Cardiac muscle cell (in vitro differentiated cells and primary cell): Measurements from ENCODE around the gene IGFBP6. TPM values are rescaled to one million over a fixed set of nuclear protein-coding genes. Genes with fewer than 3 reads are reported as not detected.
"Not testable (repeated sequence)": the region's sequence is repeated elsewhere in the genome, so short reads cannot be mapped to it uniquely, and the experiment has no call there.

Source experiments
- DNase-seq, 2 donors: peaks; one replicate each; pipeline versions ENCODE4 v3.0.0 to v3.0.0-alpha.2; 2010 to 2017; ENCODE audit warnings: low read depth in 1 of 2, low spot score in 1 of 2
- H3K27ac ChIP-seq: fragments of 200-600 bp; sonication (generic); 2 replicates; pipeline ENCODE4 v1.5.1; 2016
- H3K27me3 ChIP-seq: fragments of 200-600 bp; sonication (generic); 2 replicates; pipeline ENCODE4 v1.6.0; 2016; ENCODE audit warnings: control low read depth
- H3K36me3 ChIP-seq: fragments of 200-600 bp; sonication (generic); 2 replicates; pipeline ENCODE4 v1.5.1; 2016; ENCODE audit warnings: control low read depth
- H3K4me1 ChIP-seq: fragments of 200-600 bp; sonication (generic); 2 replicates; pipeline ENCODE4 v1.8.1; 2017; ENCODE audit warnings: low read depth, mild to moderate bottlenecking, mixed run types
- H3K4me3 ChIP-seq: fragments of 200-600 bp; sonication (generic); 2 replicates; pipeline ENCODE4 v1.5.1; 2016; ENCODE audit warnings: mild to moderate bottlenecking
- H3K9me3 ChIP-seq: fragments of 200-600 bp; sonication (generic); 2 replicates; pipeline ENCODE4 v1.5.1; 2017; ENCODE audit warnings: low read depth, mild to moderate bottlenecking, control low read depth
- polyA plus RNA-seq: library from polyadenylated mRNA; unstranded; fragments of >200 nt; fragmentation: Nextera tagmentation; extraction: Ambion mirVana; gene quantifications from 2 replicates; pipeline ENCODE4 v1.2.1, GENCODE V29; 2016
- total RNA-seq: library from RNA; depleted of rRNA; stranded (reverse); fragments of >200 nt; gene quantifications from 2 replicates; pipeline ENCODE4 v1.2.3, GENCODE V29; 2016
- TF ChIP-seq, protein P1 (sequence below): IDR thresholded peaks from 2 replicates; pipeline ENCODE4 v1.5.1; 2012; ENCODE audit warnings: low read depth, mild to moderate bottlenecking, low read length

IGFBP6 gene
- total and polyA plus RNA-seq, 2 experiments from 2014 or later: 58.9 to 109 TPM

DNA sequence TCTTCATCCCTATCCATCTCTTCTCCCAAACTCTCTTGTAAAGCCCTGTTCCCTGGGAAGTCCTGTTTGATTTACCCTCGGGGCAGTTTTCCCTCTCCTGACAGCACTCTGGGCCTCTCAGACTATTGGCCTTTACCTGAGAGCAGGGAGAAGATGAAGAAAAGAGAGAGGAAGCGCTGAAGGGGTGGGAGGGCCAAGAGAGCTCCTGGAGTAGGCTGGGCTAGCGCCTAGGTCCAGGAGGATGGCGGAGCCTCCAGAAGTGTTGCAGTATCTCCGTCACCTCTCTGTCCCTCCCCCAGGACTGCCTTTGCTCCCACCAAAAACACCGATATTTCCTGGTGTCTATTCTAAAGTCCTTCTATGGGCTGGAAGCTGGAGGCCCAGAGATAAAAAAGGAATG lies 5.7 kb upstream of the IGFBP6 start:
- Histone ChIP-seq H3K9me3 (no peaks in the 10 kb centered on the region), H3K27ac (no peak overlapping the region), H3K27me3 (peaks cover 3% of the 10 kb centered on the region), H3K4me3 (no peak overlapping the region), H3K4me1 (no peaks in the 10 kb centered on the region), H3K36me3 (no peaks in the 10 kb centered on the region)
- no peak for DNase-seq
- TF ChIP-seq, protein P1, sequence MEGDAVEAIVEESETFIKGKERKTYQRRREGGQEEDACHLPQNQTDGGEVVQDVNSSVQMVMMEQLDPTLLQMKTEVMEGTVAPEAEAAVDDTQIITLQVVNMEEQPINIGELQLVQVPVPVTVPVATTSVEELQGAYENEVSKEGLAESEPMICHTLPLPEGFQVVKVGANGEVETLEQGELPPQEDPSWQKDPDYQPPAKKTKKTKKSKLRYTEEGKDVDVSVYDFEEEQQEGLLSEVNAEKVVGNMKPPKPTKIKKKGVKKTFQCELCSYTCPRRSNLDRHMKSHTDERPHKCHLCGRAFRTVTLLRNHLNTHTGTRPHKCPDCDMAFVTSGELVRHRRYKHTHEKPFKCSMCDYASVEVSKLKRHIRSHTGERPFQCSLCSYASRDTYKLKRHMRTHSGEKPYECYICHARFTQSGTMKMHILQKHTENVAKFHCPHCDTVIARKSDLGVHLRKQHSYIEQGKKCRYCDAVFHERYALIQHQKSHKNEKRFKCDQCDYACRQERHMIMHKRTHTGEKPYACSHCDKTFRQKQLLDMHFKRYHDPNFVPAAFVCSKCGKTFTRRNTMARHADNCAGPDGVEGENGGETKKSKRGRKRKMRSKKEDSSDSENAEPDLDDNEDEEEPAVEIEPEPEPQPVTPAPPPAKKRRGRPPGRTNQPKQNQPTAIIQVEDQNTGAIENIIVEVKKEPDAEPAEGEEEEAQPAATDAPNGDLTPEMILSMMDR: no peak

DNA sequence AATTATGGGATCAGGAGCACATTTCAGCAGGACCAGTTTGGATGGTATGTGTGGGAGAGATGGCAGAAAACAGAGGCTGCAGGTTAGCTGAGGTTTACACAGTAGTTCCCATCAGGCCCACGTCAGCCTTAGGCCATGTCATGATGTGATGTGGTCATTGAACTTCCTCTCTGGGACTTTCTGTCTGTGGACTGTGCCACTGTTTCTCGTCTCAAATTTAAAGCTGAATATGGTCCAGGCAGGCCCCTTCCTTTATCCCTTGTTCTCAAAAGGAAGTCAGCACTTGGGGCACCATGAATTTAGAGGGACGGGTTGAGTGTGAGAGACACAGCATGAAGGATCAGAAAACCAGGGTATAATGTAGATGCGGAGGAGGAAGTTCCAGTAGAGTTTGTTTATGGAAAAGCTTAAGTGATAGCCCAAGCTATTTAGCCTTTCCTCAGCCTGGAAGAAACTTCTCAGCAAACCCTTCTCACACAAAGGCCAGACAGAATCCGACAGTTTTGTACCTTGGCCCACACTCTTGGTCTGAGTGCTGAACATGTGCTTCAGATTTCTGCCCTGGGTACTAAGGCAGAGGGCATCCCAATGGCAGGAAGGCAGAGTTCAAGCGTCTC lies 3.6 kb upstream of the IGFBP6 start:
- H3K27ac ChIP-seq: no peak overlapping the region

DNA sequence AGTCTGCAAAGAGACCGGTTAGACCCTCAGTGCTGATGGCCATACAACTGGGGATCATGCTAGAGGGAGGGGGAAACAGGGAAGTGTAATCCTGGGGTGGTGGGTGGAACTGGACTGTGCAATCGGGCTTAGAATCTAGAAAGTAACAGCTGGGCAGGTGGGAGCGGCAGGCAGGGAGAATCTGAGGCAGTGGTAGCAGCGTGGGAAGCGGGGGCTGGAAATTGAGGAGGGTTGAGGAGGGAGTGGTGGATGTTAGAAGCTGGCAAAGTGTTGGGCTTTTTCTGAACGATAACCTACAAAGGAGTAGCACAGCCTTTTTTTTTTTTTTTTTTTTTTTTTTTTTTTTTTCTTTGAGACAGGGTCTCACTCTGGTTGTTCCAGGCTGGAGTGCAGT lies 3.1 kb upstream of the IGFBP6 start:
- Histone ChIP-seq H3K4me1 (peaks cover 12% of the 10 kb centered on the region), H3K27me3 (peaks cover 3% of the 10 kb centered on the region), H3K27ac (no peak overlapping the region), H3K4me3 (no peak overlapping the region), H3K9me3 (no peaks in the 10 kb centered on the region), H3K36me3 (no peaks in the 10 kb centered on the region)
- DNase-seq: no peak
- TF ChIP-seq, protein P1: no peak

More for the DNA sequence above, 3.6 kb upstream of the IGFBP6 start:
- Histone ChIP-seq H3K9me3 (no peaks in the 10 kb centered on the region), H3K4me1 (peaks cover 8% of the 10 kb centered on the region), H3K36me3 (no peaks in the 10 kb centered on the region), H3K4me3 (no peak overlapping the region), H3K27me3 (peaks cover 3% of the 10 kb centered on the region)
- no peak for DNase-seq
- TF ChIP-seq, protein P1: no peak

DNA sequence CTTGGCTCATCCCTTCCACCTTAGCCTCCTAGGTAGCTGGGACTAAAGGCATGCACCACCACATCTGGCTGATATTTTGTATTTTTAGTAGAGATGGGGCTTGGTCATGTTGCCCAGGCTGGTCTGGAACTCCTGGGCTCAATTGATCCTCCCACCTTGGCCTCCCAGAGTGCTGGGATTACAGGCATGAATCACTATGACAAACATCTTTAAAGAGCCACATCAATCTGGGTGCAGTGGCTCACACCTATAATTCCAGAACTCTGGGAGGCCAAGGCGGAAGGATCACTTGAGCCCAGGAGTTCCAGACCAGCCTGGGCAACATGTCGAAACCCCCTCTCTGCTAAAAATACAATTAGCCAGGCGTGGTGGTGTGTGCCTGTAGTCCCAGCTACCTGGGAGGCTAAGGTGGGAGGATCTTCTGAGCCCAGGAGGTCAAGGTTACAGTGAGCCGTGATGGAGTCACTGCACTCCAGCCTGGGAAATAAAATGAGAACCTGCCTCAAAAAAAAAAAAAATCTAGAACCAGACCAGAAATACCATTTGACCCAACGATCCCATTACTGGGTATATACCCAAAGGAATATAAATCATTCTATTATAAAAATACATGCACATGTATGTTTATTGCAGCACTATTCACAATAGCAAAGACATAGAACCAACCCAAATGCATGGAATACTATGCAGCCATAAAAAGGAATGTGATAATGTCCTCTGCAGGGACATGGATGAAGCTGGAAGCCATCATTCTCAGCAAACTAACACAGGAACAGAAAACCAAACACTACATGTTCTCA lies 2.5 kb upstream of the IGFBP6 start:
- not testable (repeated sequence) for H3K27me3 ChIP-seq, H3K36me3 ChIP-seq, H3K27ac ChIP-seq, H3K4me3 ChIP-seq, DNase-seq, H3K9me3 ChIP-seq
- H3K4me1 ChIP-seq: peaks cover 15% of the 10 kb centered on the region

DNA sequence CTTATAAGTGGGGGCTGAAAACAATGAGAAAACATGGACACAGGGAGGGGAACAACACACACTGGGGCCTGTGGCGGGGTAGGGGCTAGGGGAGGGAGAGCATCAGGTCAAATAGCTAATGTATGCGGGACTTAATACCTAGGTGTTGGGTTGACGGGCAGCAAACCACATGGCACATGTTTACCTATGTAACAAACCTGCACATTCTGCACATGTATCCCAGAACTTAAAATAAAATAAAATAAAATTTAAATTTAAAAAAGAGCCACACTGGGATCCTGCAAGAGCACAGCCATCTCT lies 1.9 kb upstream of the IGFBP6 start:
- peaks cover 15% of the 10 kb centered on the region for H3K4me1 ChIP-seq
- not testable (repeated sequence) for H3K27me3 ChIP-seq, H3K36me3 ChIP-seq, H3K27ac ChIP-seq, H3K4me3 ChIP-seq, H3K9me3 ChIP-seq, DNase-seq

DNA sequence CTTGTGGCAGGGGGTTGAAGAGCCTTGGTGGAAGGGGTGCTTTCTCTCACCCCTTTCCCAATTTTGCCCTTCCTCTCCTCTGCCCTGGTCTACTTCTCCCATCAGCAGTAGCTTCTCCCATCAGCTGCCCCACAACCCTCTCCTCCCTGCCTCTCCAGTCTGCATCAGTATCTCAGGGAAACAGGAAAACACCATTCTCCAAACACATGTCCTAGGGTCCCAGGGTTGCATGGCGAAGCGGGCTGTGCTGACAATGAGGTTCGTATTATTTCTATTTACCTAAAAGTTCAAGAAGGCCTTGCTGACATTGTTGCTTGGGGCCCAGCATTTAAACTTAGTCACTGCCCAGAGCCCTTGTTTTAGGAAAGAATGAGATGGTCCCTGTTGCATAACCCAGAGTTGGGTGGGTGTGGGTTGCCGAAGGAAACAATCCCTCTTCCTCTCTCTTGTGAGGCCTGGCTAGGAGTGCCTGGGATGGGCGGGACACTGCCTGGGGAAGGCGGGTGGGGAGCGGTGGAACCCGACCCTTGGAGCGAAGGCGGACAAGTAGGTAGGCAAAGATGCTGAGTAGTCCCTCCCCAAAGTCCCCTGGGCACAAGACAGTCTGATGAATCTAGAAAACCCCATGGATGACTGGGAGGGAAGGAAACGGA lies 1.3 kb upstream of the IGFBP6 start:
- Histone ChIP-seq H3K36me3 (no peaks in the 10 kb centered on the region), H3K9me3 (no peaks in the 10 kb centered on the region), H3K4me3 (no peak overlapping the region), H3K4me1 (peaks cover 15% of the 10 kb centered on the region), H3K27me3 (peaks cover 3% of the 10 kb centered on the region), H3K27ac (no peak overlapping the region)
- TF ChIP-seq, protein P1: no peak
- peak in 1 of 2 donors; percentile 85 for DNase-seq
